HG02852 (cell line): Measurements from ENCODE around the gene WNK2.

Experiments
- ATAC-seq: cut with Tn5 transposase; IDR thresholded peaks from one replicate; pipeline ENCODE4 v1.9.1; 2021; ENCODE audit warnings: mild to moderate bottlenecking, moderate library complexity; ENCODE audit not compliant: unreplicated experiment

WNK2 gene

DNA sequence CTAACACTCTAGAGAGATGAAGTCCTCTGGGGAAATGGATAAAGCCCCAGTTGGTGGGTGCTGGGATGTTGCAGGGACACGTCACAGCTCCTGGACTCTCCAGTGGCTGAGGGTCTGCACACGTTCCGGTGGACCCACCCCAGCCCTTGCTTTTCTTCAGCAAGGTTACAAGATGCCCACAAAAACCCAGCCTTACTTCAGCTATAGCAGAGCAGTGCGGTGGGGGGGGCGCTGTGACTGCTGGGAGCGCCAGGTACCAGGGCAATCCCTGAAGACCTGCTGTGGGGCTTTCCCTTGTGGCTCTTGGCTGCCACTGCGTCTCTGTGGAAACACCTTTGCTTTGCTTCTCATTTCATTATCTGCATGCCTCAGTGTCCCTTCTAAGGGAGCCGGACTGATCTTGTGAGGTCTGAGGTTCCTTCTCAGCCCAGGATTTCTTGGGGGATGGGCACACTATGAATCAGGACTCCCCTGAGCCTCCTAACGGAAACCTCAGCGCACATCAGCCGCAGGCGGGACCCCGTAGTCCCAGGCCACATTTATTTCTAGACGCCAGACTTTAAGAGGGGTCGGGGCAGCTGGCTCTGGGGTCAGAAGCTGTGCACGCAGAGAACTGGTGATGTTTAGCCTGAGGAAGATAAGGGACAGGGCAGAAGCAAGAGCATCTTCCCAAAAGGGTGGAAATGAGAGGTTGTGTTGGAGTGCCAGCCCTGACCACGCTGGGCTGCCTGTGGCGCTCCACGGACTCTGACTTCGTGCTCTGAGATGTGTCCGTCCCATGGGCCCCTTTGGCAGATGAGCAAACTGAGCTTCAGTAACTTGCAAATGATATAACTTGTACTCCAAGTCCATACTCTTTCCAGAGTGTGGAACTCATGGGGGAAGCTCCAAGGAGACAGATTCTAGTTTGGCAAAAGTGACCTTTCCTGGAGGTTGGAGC is 106.8 kb downstream of the WNK2 start:
- ATAC-seq: no peak

GRCh38 chr9:93291536-93292287 is 107.8 kb downstream of the WNK2 start:
- ATAC-seq: no peak

DNA sequence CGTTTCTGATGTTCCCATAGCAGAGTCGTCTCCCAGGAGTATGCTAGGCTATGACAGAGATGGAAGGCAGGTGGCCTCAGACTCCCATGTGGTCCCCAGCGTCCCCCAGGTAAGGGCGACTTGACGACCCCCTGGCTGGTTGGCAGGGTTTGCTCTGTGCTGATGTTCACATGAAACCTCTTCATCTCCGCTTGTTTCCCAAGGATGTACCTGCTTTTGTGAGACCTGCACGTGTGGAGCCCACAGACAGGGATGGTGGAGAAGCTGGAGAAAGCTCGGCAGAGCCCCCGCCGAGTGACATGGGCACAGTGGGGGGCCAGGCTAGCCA is 108.3 kb downstream of the WNK2 start:
- no peak for ATAC-seq

GRCh38 chr9:93292664-93293328 is 108.9 kb downstream of the WNK2 start:
- ATAC-seq: no peak

DNA sequence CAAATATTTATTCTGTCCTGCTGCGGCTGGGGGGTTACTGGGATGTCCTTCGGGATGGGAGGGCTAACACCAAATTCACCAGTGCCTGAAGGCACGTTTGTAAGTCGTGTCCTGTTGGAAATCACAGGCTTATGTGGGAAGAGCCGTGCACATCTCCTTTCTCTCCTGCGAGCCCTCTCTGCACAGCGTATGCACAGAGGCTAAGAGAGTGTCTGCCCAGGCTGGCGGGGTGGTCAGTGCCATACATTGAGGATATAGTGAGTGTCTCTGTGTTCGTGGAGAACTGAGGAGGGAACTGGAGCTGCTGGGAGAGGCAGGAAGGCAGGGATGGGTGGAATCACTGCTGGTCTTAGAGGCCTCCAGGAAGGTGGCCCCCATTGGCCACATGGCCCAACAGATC is 110.1 kb downstream of the WNK2 start:
- no peak for ATAC-seq

- no peak for ATAC-seq
Observed at GRCh38 chr9:93295031-93295430, 111.1 kb downstream of the WNK2 start.

- no peak for ATAC-seq
Observed at GRCh38 chr9:93295456-93296076, 111.6 kb downstream of the WNK2 start.

DNA sequence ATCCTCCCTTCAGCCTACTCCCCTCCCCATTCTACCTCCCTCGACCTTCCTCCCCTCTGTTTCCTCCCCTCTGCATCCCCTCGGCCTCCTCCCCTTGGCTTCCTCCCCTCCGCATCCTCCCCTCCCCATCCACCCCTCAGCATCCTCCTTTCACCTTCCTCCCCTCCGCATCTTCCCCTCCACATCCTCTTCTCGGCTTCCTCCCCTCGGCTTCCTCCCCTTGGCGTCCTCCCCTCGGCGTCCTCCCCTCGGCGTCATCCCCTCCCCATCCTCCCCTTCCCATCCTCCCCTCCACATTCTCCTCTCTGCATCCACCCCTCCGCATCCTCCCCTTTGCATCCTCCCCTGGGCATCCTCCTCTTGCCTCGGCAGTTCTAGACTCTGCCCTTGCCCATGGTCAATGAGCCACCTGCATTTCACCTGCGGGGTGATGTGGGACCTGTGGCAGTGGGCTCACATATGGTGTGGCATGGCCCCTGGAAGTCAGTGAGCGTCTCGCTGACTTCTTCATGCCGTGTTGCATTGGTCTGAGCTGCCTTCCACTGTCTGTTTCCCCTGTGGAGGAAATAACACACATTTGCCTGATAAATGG is 113.0 kb downstream of the WNK2 start:
- no peak for ATAC-seq

- no peak for ATAC-seq
Observed at GRCh38 chr9:93297659-93298497, 113.9 kb downstream of the WNK2 start.

GRCh38 chr9:93298498-93299417 is 114.8 kb downstream of the WNK2 start:
- no peak for ATAC-seq

DNA sequence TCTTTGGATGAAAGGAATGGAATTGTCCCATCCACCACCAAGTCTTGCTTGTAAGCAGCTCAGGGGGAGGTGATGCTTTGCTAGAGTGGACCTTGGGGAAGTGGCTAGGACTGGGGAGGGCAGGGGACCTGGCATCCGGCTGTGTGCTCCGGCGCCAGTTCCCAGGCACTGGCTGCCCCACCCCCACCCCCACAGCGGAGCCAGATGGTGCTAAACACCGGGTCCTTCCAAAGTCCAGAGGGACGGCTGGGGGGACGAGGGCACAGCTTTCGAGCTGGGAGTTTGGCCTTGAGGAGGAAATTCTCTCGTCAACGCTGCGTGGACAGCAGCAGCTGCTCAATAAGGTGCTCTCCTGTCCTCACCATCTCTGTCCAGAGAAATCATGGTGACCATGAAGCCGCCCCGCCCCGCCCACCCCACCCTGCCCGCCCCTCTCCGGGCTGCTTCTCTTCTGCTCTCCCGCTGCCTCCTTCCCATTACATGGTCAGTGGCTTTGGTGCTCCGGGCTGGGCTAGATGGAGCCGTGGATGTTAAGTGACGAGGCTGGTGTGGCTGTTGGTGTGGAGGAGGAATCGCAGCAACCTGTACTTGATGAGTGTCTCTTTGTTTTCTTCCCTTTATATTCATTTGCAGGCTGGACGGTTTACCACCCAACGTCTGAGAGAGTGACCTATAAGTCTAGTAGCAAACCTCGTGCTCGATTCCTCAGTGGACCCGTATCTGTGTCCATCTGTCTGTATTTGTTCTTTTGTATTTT is 115.7 kb downstream of the WNK2 start:
- ATAC-seq: no peak

GRCh38 chr9:93300175-93300572 is 116.2 kb downstream of the WNK2 start:
- no peak for ATAC-seq

GRCh38 chr9:93300585-93301081 is 116.7 kb downstream of the WNK2 start:
- no peak for ATAC-seq

DNA sequence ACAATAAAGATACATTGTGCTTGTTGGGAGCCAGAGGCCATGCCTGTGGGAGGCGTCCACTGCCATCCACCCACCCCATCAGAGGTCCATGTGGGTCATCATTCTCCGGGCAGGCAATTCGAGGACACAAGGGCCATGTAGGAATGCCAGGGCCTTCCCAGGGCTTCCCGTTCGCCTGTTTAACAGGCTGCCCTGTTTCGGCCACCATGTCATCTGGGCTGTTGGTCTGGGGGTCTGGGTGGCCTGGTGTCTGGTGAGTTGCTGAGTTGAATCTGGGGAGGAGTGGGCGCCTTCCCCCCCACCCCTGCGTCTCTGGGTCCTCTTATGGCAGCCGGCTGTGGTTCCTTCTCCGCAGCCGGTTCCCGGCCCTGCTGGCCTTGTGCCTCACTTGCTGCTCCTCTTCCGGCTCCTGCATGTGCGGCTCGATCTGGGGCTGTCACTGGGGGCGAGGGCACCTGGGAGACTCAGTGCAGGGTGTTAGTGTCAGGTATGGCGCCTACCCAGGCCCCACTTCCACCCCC is 117.4 kb downstream of the WNK2 start:
- no peak for ATAC-seq

- ATAC-seq: no peak
Observed at GRCh38 chr9:93301911-93302541, 118.1 kb downstream of the WNK2 start.

GRCh38 chr9:93302586-93303257 is 118.8 kb downstream of the WNK2 start:
- ATAC-seq: no peak
